BLaER1 treated with 17β-estradiol and CSF1 and Interleukin-3, amounts not matched to agents 10 nM and 100 nM (cell line): ENCODE results near the gene NTM.

Experiments
- H3K27ac ChIP-seq, 11 experiments: shearing (Covaris generic); formaldehyde crosslinking; 2 replicates each; pipeline ENCODE4 v1.8.1; 2022
- H3K27me3 ChIP-seq, 11 experiments: shearing (Covaris generic); formaldehyde crosslinking; 2 replicates each; pipeline ENCODE4 v1.8.1; 2022
- H3K36me3 ChIP-seq, 11 experiments: shearing (Covaris generic); formaldehyde crosslinking; 2 replicates each; pipeline ENCODE4 v1.8.1; 2022
- H3K4me1 ChIP-seq, 10 experiments: shearing (Covaris generic); formaldehyde crosslinking; 2 replicates each; pipeline ENCODE4 v1.8.1; 2022
- H3K4me2 ChIP-seq, 11 experiments: shearing (Covaris generic); formaldehyde crosslinking; 2 replicates each; pipeline ENCODE4 v1.8.1; 2022
- H3K4me3 ChIP-seq, 10 experiments: shearing (Covaris generic); formaldehyde crosslinking; 2 replicates each; pipeline ENCODE4 v1.8.1; 2022
- H3K9ac ChIP-seq, 11 experiments: shearing (Covaris generic); formaldehyde crosslinking; 2 replicates each; pipeline ENCODE4 v1.8.1; 2022
- H3K9me3 ChIP-seq, 11 experiments: shearing (Covaris generic); formaldehyde crosslinking; replicated peaks in 1 of 11; 2 replicates each; pipeline ENCODE4 v1.8.1; 2022
- H4K20me1 ChIP-seq, 11 experiments: shearing (Covaris generic); formaldehyde crosslinking; 2 replicates each; pipeline ENCODE4 v1.8.1; 2022
- Cebpa-rat ChIP-seq, 11 experiments: shearing (Covaris generic); IDR thresholded peaks; 2 replicates each; pipeline ENCODE4 v1.8.1; 2022

The NTM gene

DNA sequence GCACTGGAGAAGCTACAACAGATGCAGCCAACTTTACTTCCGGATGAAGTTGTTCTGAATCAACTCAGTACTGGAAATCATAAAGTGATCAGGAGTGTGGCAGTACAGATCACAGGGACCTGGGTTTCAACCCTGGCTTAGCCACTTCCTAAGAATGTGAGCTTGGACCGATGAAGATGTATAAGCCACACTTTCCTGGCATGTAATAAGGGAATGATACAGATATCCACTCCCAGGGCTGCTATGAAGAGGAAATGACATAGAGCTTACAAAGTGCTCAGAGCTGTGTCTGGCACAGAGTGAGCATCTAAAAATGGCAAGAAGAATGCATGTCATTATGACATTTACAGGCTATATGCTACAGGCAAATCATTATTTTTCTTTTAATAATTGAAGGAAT lies 378.7 kb downstream of the NTM start:
- Histone ChIP-seq H3K27ac (no peak overlapping the region), H3K9me3 (peaks cover 0 to 7% (median 0%) of the 10 kb centered on the region in 11 experiments; a peak in 2 of 22 replicates), H3K9ac (no peak overlapping the region), H3K4me3 (no peak overlapping the region), H4K20me1 (peaks cover 0 to 5% (median 0%) of the 10 kb centered on the region in 11 experiments; a peak in 1 of 22 replicates), H3K4me2 (no peak overlapping the region), H3K4me1 (peaks cover 0 to 9% (median 0%) of the 10 kb centered on the region in 10 experiments; a peak in 2 of 20 replicates), H3K27me3 (no peaks in the 10 kb centered on the region), H3K36me3 (no peaks in the 10 kb centered on the region)
- no peak for TF ChIP-seq Cebpa-rat (IDR thresholded peaks at IDR 0.05)

GRCh38 chr11:131750152-131750551 lies 379.7 kb downstream of the NTM start:
- H3K27me3 ChIP-seq, result no peaks in the 10 kb centered on the region
- H3K4me2 ChIP-seq, result no peak overlapping the region
- no peak overlapping the region for H3K4me3 ChIP-seq
- no peak overlapping the region for H3K9ac ChIP-seq
- peaks cover 0 to 7% (median 0%) of the 10 kb centered on the region in 11 experiments; a peak in 2 of 22 replicates for H3K9me3 ChIP-seq
- TF ChIP-seq Cebpa-rat (IDR thresholded peaks at IDR 0.05), result no peak
- H3K36me3 ChIP-seq, result no peaks in the 10 kb centered on the region
- H3K4me1 ChIP-seq, result peaks cover 0 to 8% (median 0%) of the 10 kb centered on the region in 10 experiments; a peak in 2 of 20 replicates
- H4K20me1 ChIP-seq, result peaks cover 0 to 5% (median 0%) of the 10 kb centered on the region in 11 experiments; a peak in 1 of 22 replicates
- H3K27ac ChIP-seq, result no peak overlapping the region

DNA sequence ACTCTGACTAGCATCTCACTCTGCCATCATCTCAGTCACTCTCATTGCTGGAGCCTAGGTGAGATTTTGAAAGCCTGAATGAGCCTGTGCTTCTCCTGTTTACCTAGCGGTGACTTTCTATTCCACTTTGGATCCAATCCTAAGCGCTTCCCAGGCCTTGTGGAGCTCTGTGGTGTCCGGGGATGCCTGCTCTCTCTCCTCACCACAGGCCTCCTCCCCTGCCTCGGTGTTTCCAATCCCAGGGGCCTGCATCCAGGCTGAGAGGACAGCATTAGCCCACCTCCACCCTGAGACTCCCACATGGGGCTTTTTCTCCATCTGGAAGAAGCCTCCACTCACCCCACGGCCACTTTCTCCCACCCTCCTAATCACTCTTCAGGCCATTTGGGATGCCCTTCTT lies 380.3 kb downstream of the NTM start:
- peaks cover 0 to 5% (median 0%) of the 10 kb centered on the region in 11 experiments; a peak in 1 of 22 replicates for H4K20me1 ChIP-seq
- no peak overlapping the region for H3K9ac ChIP-seq
- no peak overlapping the region for H3K27ac ChIP-seq
- H3K4me3 ChIP-seq, result no peak overlapping the region
- H3K36me3 ChIP-seq, result no peaks in the 10 kb centered on the region
- peaks cover 0 to 7% (median 0%) of the 10 kb centered on the region in 11 experiments; a peak in 2 of 22 replicates for H3K9me3 ChIP-seq
- no peak for TF ChIP-seq Cebpa-rat (IDR thresholded peaks at IDR 0.05)
- peaks cover 0 to 3% (median 0%) of the 10 kb centered on the region in 10 experiments; a peak in 1 of 20 replicates for H3K4me1 ChIP-seq
- no peak overlapping the region for H3K4me2 ChIP-seq
- no peaks in the 10 kb centered on the region for H3K27me3 ChIP-seq

DNA sequence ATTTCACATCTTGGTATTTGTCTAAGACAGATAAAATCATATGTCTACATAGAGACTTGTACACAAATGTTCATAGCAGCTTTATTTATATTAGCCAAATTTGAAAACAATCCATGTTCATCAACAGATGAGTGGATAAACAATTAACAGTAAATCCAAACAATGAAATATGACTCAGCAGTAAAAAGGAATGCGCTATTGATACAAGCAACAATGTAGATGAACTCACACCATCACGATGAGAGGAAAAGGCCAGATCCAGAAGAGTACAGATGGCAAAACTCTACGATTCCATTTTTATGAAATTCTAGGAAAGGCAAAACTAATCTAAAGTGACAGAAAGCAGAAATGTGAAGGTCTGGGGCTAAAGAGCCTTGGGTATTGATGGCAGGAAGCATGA lies 384.3 kb downstream of the NTM start:
- Histone ChIP-seq H3K27me3 (no peaks in the 10 kb centered on the region), H3K4me1 (no peaks in the 10 kb centered on the region), H4K20me1 (no peaks in the 10 kb centered on the region), H3K4me3 (no peak overlapping the region), H3K9me3 (peaks cover 0 to 7% (median 0%) of the 10 kb centered on the region in 11 experiments; a peak in 2 of 22 replicates), H3K27ac (no peak overlapping the region), H3K4me2 (no peak overlapping the region), H3K36me3 (no peaks in the 10 kb centered on the region), H3K9ac (no peak overlapping the region)
- TF ChIP-seq Cebpa-rat (IDR thresholded peaks at IDR 0.05), result no peak

- Histone ChIP-seq H3K9ac (no peak overlapping the region), H3K36me3 (no peaks in the 10 kb centered on the region), H3K4me2 (no peak overlapping the region), H3K4me1 (no peaks in the 10 kb centered on the region), H3K4me3 (no peak overlapping the region), H3K27me3 (no peaks in the 10 kb centered on the region), H3K27ac (no peak overlapping the region), H4K20me1 (no peaks in the 10 kb centered on the region; a peak in 1 of 22 replicates), H3K9me3 (peaks cover 0 to 7% (median 0%) of the 10 kb centered on the region in 11 experiments; a peak in 2 of 22 replicates)
- TF ChIP-seq Cebpa-rat (IDR thresholded peaks at IDR 0.05), result no peak
Measured at GRCh38 chr11:131756479-131757110, 386.2 kb downstream of the NTM start.

- Histone ChIP-seq H3K9me3 (no peaks in the 10 kb centered on the region), H4K20me1 (no peaks in the 10 kb centered on the region; a peak in 1 of 22 replicates), H3K36me3 (no peaks in the 10 kb centered on the region), H3K27ac (no peak overlapping the region), H3K4me2 (no peak overlapping the region), H3K27me3 (no peaks in the 10 kb centered on the region), H3K9ac (no peak overlapping the region), H3K4me1 (no peaks in the 10 kb centered on the region), H3K4me3 (no peak overlapping the region)
- no peak for TF ChIP-seq Cebpa-rat (IDR thresholded peaks at IDR 0.05)
Measured at GRCh38 chr11:131758726-131759125, 388.3 kb downstream of the NTM start.

DNA sequence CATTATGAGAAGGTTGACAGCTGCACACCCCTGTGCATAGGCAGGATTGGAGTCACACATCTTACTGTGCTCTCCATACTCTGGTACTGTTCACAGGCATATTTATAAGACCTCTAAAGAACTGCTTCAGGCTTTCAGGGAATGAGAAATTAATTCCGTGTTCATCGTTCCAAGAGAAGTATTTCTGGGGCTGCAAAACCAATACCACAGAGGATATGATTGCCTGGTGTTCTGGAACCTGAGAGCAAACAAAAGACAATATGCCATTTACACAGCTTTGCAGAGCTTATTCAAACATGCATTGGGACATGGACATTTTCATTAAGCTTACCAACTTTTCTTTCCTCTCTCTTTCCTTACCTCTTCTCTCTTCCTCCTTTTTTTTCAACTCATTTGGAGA lies 388.7 kb downstream of the NTM start:
- no peaks in the 10 kb centered on the region for H3K27me3 ChIP-seq
- H3K36me3 ChIP-seq, result no peaks in the 10 kb centered on the region
- H3K4me1 ChIP-seq, result no peaks in the 10 kb centered on the region
- H3K4me2 ChIP-seq, result no peak overlapping the region
- no peak for TF ChIP-seq Cebpa-rat (IDR thresholded peaks at IDR 0.05)
- H3K9me3 ChIP-seq, result no peaks in the 10 kb centered on the region
- no peak overlapping the region for H3K27ac ChIP-seq
- H4K20me1 ChIP-seq, result no peaks in the 10 kb centered on the region; a peak in 1 of 22 replicates
- no peak overlapping the region for H3K9ac ChIP-seq
- no peak overlapping the region for H3K4me3 ChIP-seq

DNA sequence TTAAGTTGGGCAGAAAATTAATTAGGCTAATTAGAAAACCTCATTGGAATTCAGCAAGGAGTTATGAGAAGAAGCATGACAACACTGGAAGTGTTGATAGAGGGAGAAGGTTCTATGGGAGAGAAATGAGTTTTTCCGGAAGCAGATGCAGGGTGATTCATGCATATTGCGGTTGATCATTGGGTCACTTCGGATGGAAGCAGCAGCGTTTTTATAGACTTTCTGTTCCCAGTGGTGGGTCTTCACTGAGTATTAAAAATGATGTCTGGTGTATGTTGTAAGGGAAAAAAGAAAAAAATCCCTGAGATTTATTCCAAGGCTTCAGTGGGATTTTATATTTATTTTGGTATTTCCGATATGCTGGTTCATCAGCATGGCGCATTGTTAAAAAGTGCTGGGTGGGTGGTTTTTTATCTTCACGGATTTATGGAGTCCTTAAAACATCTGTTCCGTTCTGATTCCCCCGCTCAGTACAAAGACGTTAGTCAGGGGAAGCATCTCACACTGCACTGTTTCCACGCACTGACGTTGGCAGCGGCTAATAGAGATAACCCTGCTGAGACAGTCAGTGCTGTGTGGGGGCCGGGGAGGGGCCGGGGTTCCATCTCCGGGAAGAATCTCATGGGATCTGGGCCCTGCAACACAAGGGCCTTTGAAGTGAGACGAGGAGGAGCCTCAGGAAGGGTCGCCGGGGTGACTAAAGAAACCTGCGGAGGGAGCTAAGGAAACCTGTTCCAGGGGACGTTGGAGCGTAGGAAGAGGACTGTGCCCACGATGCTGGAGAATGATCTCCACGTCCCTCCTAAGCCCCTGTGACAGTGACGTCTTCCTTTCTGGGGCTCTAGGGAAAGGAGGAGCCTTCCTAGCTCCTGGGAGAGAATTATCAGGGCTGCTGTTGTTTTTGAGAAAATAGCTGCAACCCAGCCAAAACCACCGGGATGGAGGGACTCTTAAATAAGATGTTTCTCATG lies 390.0 kb downstream of the NTM start:
- Histone ChIP-seq H3K27me3 (no peaks in the 10 kb centered on the region), H3K27ac (no peak overlapping the region)

GRCh38 chr11:131762346-131763110 lies 392.1 kb downstream of the NTM start:
- no peak for TF ChIP-seq Cebpa-rat (IDR thresholded peaks at IDR 0.05)
- no peaks in the 10 kb centered on the region for H3K9me3 ChIP-seq
- H4K20me1 ChIP-seq, result no peaks in the 10 kb centered on the region; a peak in 1 of 22 replicates

More for the DNA sequence above, 390.0 kb downstream of the NTM start:
- no peaks in the 10 kb centered on the region; a peak in 1 of 22 replicates for H4K20me1 ChIP-seq
- no peak overlapping the region for H3K9ac ChIP-seq
- no peak overlapping the region for H3K4me3 ChIP-seq
- H3K4me2 ChIP-seq, result no peak overlapping the region
- H3K4me1 ChIP-seq, result no peaks in the 10 kb centered on the region
- H3K9me3 ChIP-seq, result no peaks in the 10 kb centered on the region
- H3K36me3 ChIP-seq, result no peaks in the 10 kb centered on the region
- no peak for TF ChIP-seq Cebpa-rat (IDR thresholded peaks at IDR 0.05)

More at GRCh38 chr11:131762346-131763110, 392.1 kb downstream of the NTM start:
- Histone ChIP-seq H3K4me2 (no peak overlapping the region), H3K36me3 (no peaks in the 10 kb centered on the region), H3K27me3 (no peaks in the 10 kb centered on the region), H3K4me3 (no peak overlapping the region), H3K4me1 (no peaks in the 10 kb centered on the region), H3K27ac (no peak overlapping the region), H3K9ac (no peak overlapping the region)
